NK-92 (cell line): ENCODE measurements around the gene TMEM129.
"Not testable (repeated sequence)": the region's sequence is repeated elsewhere in the genome, so short reads cannot be mapped to it uniquely, and the experiment has no call there.

ENCODE experiments used
- DNase-seq: peaks from one replicate; lab custom pipeline; 2025; ENCODE audit not compliant: unreplicated experiment; lab: John Stamatoyannopoulos, UW

Gene TMEM129

GRCh38 chr4:1703867-1704266 lies 17.3 kb downstream of the TMEM129 start:
- no peak for DNase-seq

- DNase-seq = not testable (repeated sequence)
These were observed 19.5 kb downstream of the TMEM129 start for GRCh38 chr4:1701671-1702070.

- DNase-seq = no peak
These were observed 25.2 kb downstream of the TMEM129 start for GRCh38 chr4:1695913-1696312.

GRCh38 chr4:1693131-1693896 lies 27.8 kb downstream of the TMEM129 start:
- no peak for DNase-seq

GRCh38 chr4:1691737-1692373 lies 29.3 kb downstream of the TMEM129 start:
- no peak for DNase-seq

GRCh38 chr4:1690698-1691097 lies 30.4 kb downstream of the TMEM129 start:
- no peak for DNase-seq

GRCh38 chr4:1686440-1687036 lies 34.6 kb downstream of the TMEM129 start:
- DNase-seq = no peak

GRCh38 chr4:1685235-1686150 lies 35.6 kb downstream of the TMEM129 start:
- no peak for DNase-seq

GRCh38 chr4:1684506-1685234 lies 36.5 kb downstream of the TMEM129 start:
- DNase-seq = no peak

- peak; percentile 22 for DNase-seq
These were observed 37.2 kb downstream of the TMEM129 start, which contains the start of gene FAM53A for GRCh38 chr4:1683736-1684505. TSS of gene FAM53A (minus strand) at chr4:1684313. CDS start at chr4:1668741, 15,572 bp downstream.

GRCh38 chr4:1683261-1683735 lies 37.8 kb downstream of the TMEM129 start:
- DNase-seq = no peak

- no peak for DNase-seq
These were observed 38.3 kb downstream of the TMEM129 start for GRCh38 chr4:1682860-1683259.

- DNase-seq = no peak
These were observed 42.9 kb downstream of the TMEM129 start for GRCh38 chr4:1678244-1678643.

- no peak for DNase-seq
These were observed 44.3 kb downstream of the TMEM129 start for GRCh38 chr4:1676605-1677525.

GRCh38 chr4:1675802-1676137 lies 45.4 kb downstream of the TMEM129 start:
- DNase-seq = no peak

- DNase-seq = no peak
These were observed 45.9 kb downstream of the TMEM129 start for GRCh38 chr4:1675136-1675801.

- DNase-seq = no peak
These were observed 46.4 kb downstream of the TMEM129 start for GRCh38 chr4:1674682-1675081.

- DNase-seq = no peak
These were observed 47.5 kb downstream of the TMEM129 start for GRCh38 chr4:1673671-1674070.
